ENCODE measurements around the gene NFU1.

The NFU1 gene

DNA sequence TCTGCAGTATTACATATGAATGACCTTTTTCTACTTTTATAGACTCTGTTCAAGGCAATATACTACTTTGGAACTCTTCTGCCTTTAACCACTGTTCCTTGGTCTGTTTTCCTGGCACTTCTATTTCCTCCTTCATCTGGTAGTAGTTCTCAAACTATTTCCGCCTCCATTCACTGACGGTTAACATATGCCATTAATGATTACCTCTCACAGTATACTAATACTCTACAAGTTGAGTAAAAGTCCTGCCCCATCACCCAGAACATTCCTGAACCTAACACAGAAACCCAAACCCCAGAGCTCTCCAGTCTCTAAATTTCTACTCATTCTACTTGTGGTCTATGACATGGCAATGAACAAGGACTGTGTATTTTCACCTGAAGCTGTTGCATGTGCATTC, 54.7 kb downstream of the NFU1 start:
- H3K4me3 ChIP-seq (ENCODE audit: low read length) = no peak overlapping the region
- no peaks in the 10 kb centered on the region for H3K9me3 ChIP-seq (ENCODE audit: insufficient read depth, low read length)
- H3K4me1 ChIP-seq (ENCODE audit: low read length) = peaks cover 19% of the 10 kb centered on the region
- H3K36me3 ChIP-seq (replicated peaks; ENCODE audit: low read depth, low read length) = no peaks in the 10 kb centered on the region
- H3K4me2 ChIP-seq (ENCODE audit: low read length) = peak overlapping the region; percentile 23
- TF ChIP-seq EZH2phosphoT487 (IDR thresholded peaks at IDR 0.05; ENCODE audit: low read depth) (no peak), CTCF (IDR thresholded peaks at IDR 0.05; ENCODE audit: low read depth, low read length) (no peak)
- H4K20me1 ChIP-seq (ENCODE audit: insufficient read depth, low read length) = peaks cover 43% of the 10 kb centered on the region
- H3K9ac ChIP-seq (ENCODE audit: low read length) = no peak overlapping the region
- H3K79me2 ChIP-seq (ENCODE audit: low read length) = peaks cover 69% of the 10 kb centered on the region
- no peak overlapping the region for H3K27ac ChIP-seq (ENCODE audit: low read length)
- H3K27me3 ChIP-seq (ENCODE audit: low read depth, low read length) = no peaks in the 10 kb centered on the region
- no peak overlapping the region for H2AFZ ChIP-seq (ENCODE audit: low read depth, low read length)

DNA sequence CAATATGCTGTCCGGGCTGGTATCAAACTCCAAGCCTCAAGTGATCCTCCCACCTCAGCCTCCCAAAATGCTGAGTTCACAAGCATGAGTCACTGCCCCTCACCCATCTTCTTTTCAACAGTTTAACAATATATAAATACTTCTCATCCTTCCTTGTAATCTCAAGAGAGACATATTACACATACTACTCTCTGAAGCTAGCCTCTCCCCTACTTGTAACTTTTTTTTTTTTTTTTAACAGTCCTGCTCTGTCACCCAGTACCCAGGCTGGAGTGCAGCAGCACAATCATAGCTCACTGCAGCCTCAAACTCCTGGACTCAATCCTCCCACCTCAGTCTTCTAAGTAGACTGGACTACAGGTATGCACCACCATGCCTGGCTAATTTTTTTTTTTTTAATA, 55.9 kb downstream of the NFU1 start:
- H3K36me3 ChIP-seq (replicated peaks; ENCODE audit: low read depth, low read length) = no peaks in the 10 kb centered on the region
- H3K4me1 ChIP-seq (ENCODE audit: low read length) = peaks cover 19% of the 10 kb centered on the region
- H4K20me1 ChIP-seq (ENCODE audit: insufficient read depth, low read length) = peaks cover 48% of the 10 kb centered on the region
- H3K9ac ChIP-seq (ENCODE audit: low read length) = no peak overlapping the region
- H3K79me2 ChIP-seq (ENCODE audit: low read length) = peaks cover 61% of the 10 kb centered on the region
- no peak overlapping the region for H3K4me2 ChIP-seq (ENCODE audit: low read length)
- no peak overlapping the region for H3K27ac ChIP-seq (ENCODE audit: low read length)
- no peak overlapping the region for H3K4me3 ChIP-seq (ENCODE audit: low read length)
- no peak overlapping the region for H2AFZ ChIP-seq (ENCODE audit: low read depth, low read length)
- no peaks in the 10 kb centered on the region for H3K27me3 ChIP-seq (ENCODE audit: low read depth, low read length)
- no peak for TF ChIP-seq EZH2phosphoT487 (IDR thresholded peaks at IDR 0.05; ENCODE audit: low read depth)
- no peak for TF ChIP-seq CTCF (IDR thresholded peaks at IDR 0.05; ENCODE audit: low read depth, low read length)
- no peaks in the 10 kb centered on the region for H3K9me3 ChIP-seq (ENCODE audit: insufficient read depth, low read length)

- Histone ChIP-seq H3K27ac (ENCODE audit: low read length) (no peak overlapping the region), H2AFZ (ENCODE audit: low read depth, low read length) (no peak overlapping the region), H3K9me3 (ENCODE audit: insufficient read depth, low read length) (no peaks in the 10 kb centered on the region), H3K4me3 (ENCODE audit: low read length) (no peak overlapping the region), H3K4me2 (ENCODE audit: low read length) (no peak overlapping the region), H3K79me2 (ENCODE audit: low read length) (peaks cover 55% of the 10 kb centered on the region), H3K9ac (ENCODE audit: low read length) (no peak overlapping the region), H3K27me3 (ENCODE audit: low read depth, low read length) (no peaks in the 10 kb centered on the region), H3K36me3 (replicated peaks; ENCODE audit: low read depth, low read length) (no peaks in the 10 kb centered on the region), H4K20me1 (ENCODE audit: insufficient read depth, low read length) (peaks cover 56% of the 10 kb centered on the region), H3K4me1 (ENCODE audit: low read length) (peaks cover 11% of the 10 kb centered on the region)
- TF ChIP-seq EZH2phosphoT487 (IDR thresholded peaks at IDR 0.05; ENCODE audit: low read depth) (no peak), CTCF (IDR thresholded peaks at IDR 0.05; ENCODE audit: low read depth, low read length) (no peak)
These were observed 56.9 kb downstream of the NFU1 start for GRCh38 chr2:69380072-69380917.

- Histone ChIP-seq H3K4me1 (ENCODE audit: low read length) (no peaks in the 10 kb centered on the region), H3K4me3 (ENCODE audit: low read length) (no peak overlapping the region), H2AFZ (ENCODE audit: low read depth, low read length) (no peak overlapping the region), H3K79me2 (ENCODE audit: low read length) (peaks cover 29% of the 10 kb centered on the region), H3K36me3 (replicated peaks; ENCODE audit: low read depth, low read length) (peaks cover 7% of the 10 kb centered on the region), H3K4me2 (ENCODE audit: low read length) (no peak overlapping the region), H3K9me3 (ENCODE audit: insufficient read depth, low read length) (no peaks in the 10 kb centered on the region), H3K9ac (ENCODE audit: low read length) (no peak overlapping the region), H3K27ac (ENCODE audit: low read length) (no peak overlapping the region), H3K27me3 (ENCODE audit: low read depth, low read length) (no peaks in the 10 kb centered on the region), H4K20me1 (ENCODE audit: insufficient read depth, low read length) (peaks cover 37% of the 10 kb centered on the region)
- TF ChIP-seq CTCF (IDR thresholded peaks at IDR 0.05; ENCODE audit: low read depth, low read length) (no peak), EZH2phosphoT487 (IDR thresholded peaks at IDR 0.05; ENCODE audit: low read depth) (no peak)
These were observed 60.8 kb downstream of the NFU1 start for GRCh38 chr2:69376403-69376802.

All from OCI-LY3 (cell line).